Limb (tissue), 2 donors: ENCODE data around the gene DMD.

ENCODE experiments used
- DNase-seq, 2 donors: peaks; one replicate each; pipeline ENCODE4 v3.0.0-alpha.2; 2016; ENCODE audit errors: extremely low spot score in 2 of 2

DMD gene

GRCh38 chrX:31091819-31092218 lies 2119.5 kb downstream of the DMD start:
- DNase-seq = no peak

- DNase-seq = no peak
Observed at GRCh38 chrX:31074522-31074921, 2136.8 kb downstream of the DMD start.

- no peak for DNase-seq
Observed at GRCh38 chrX:31071725-31072124, 2139.6 kb downstream of the DMD start, which contains the start of gene FTHL17. Gene FTHL17, minus strand, starts transcription at chrX:31072041. Its CDS starts 88 bp downstream, at chrX:31071953.

- DNase-seq = no peak
Observed at GRCh38 chrX:31071262-31071661, 2140.1 kb downstream of the DMD start.

- DNase-seq = no peak
Observed at GRCh38 chrX:31070057-31070468, 2141.3 kb downstream of the DMD start.
